ENCODE data around the gene SUPT20HL2. TPM values are rescaled to one million over a fixed set of nuclear protein-coding genes. Genes with fewer than 3 reads are reported as not detected.

The SUPT20HL2 gene
- total and polyA plus RNA-seq, 8 donors, result not detected

GRCh38 chrX:24355095-24355494, 41.2 kb upstream of the SUPT20HL2 start:
- intact Hi-C loops (cut with DNase I; ENCODE audit: low total_unique reads), result no loop called here
- Histone ChIP-seq H3K4me3 (no peak overlapping the region), H3K36me3 (no peaks in the 10 kb centered on the region), H3K27me3 (no peaks in the 10 kb centered on the region), H3K4me1 (no peaks in the 10 kb centered on the region), H3K27ac (no peak overlapping the region), H3K9me3 (peaks cover 0 to 10% (median 0%) of the 10 kb centered on the region in 4 donors)
- TF ChIP-seq EP300 (IDR thresholded peaks at IDR 0.05) (no peak), POLR2A (IDR thresholded peaks at IDR 0.05) (no peak), POLR2AphosphoS5 (IDR thresholded peaks at IDR 0.05) (no peak), CTCF (IDR thresholded peaks at IDR 0.05) (no peak)
- WGBS, 5 donors, result 84 to 93% (median 91%) methylated on average over 8 of the region's 8 CpGs
- DNase-seq, result no peak

- no peaks in the 10 kb centered on the region for H3K4me1 ChIP-seq
- no peak for DNase-seq
- 86 to 99% (median 93%) methylated on average over 1 to 4 of the region's 4 CpGs for WGBS, 5 donors
These were observed 36.3 kb upstream of the SUPT20HL2 start for GRCh38 chrX:24350217-24350616.

GRCh38 chrX:24347881-24348280, 34.0 kb upstream of the SUPT20HL2 start:
- Histone ChIP-seq H3K27me3 (no peaks in the 10 kb centered on the region), H3K4me1 (no peaks in the 10 kb centered on the region), H3K36me3 (no peaks in the 10 kb centered on the region), H3K27ac (no peak overlapping the region), H3K4me3 (no peak overlapping the region), H3K9me3 (no peaks in the 10 kb centered on the region)
- TF ChIP-seq POLR2A (IDR thresholded peaks at IDR 0.05) (no peak), POLR2AphosphoS5 (IDR thresholded peaks at IDR 0.05) (no peak), EP300 (IDR thresholded peaks at IDR 0.05) (no peak)
- intact Hi-C loops (cut with DNase I; ENCODE audit: low total_unique reads), result no loop called here
- DNase-seq, result peak in 1 of 2 donors; percentile 7
- 15 to 33% (median 19%) methylated on average over 1 of the region's 1 CpG for WGBS, 5 donors

More at GRCh38 chrX:24350217-24350616, 36.3 kb upstream of the SUPT20HL2 start:
- H3K4me3 ChIP-seq, result no peak overlapping the region
- H3K9me3 ChIP-seq, result no peaks in the 10 kb centered on the region
- no peaks in the 10 kb centered on the region for H3K27me3 ChIP-seq
- H3K36me3 ChIP-seq, result no peaks in the 10 kb centered on the region
- TF ChIP-seq EP300 (IDR thresholded peaks at IDR 0.05) (no peak), CTCF (IDR thresholded peaks at IDR 0.05) (no peak), POLR2AphosphoS5 (IDR thresholded peaks at IDR 0.05) (no peak), POLR2A (IDR thresholded peaks at IDR 0.05) (no peak)
- intact Hi-C loops (cut with DNase I; ENCODE audit: low total_unique reads), result no loop called here
- no peak overlapping the region for H3K27ac ChIP-seq

- H3K4me3 ChIP-seq, result no peak overlapping the region
- 79 to 84% (median 83%) methylated on average over 8 to 9 of the region's 9 CpGs for WGBS, 5 donors
- no peak for TF ChIP-seq POLR2A (IDR thresholded peaks at IDR 0.05)
- no peak for TF ChIP-seq EP300 (IDR thresholded peaks at IDR 0.05)
- no peak for TF ChIP-seq POLR2AphosphoS5 (IDR thresholded peaks at IDR 0.05)
- no peak for TF ChIP-seq CTCF (IDR thresholded peaks at IDR 0.05)
- no peak overlapping the region for H3K27ac ChIP-seq
- peaks cover 0 to 3% (median 0%) of the 10 kb centered on the region in 3 donors for H3K27me3 ChIP-seq
- no peak for DNase-seq
- no peaks in the 10 kb centered on the region for H3K9me3 ChIP-seq
- no peaks in the 10 kb centered on the region for H3K4me1 ChIP-seq
- no peaks in the 10 kb centered on the region for H3K36me3 ChIP-seq
- intact Hi-C loops (cut with DNase I; ENCODE audit: low total_unique reads), result no loop called here
These were observed 29.9 kb upstream of the SUPT20HL2 start for GRCh38 chrX:24343719-24344118.

GRCh38 chrX:24341795-24342194, 27.9 kb upstream of the SUPT20HL2 start:
- DNase-seq, result no peak
- TF ChIP-seq POLR2A (IDR thresholded peaks at IDR 0.05) (no peak), CTCF (IDR thresholded peaks at IDR 0.05) (no peak), EP300 (IDR thresholded peaks at IDR 0.05) (no peak), POLR2AphosphoS5 (IDR thresholded peaks at IDR 0.05) (no peak)
- H3K36me3 ChIP-seq, result no peaks in the 10 kb centered on the region
- 42 to 74% (median 63%) methylated on average over 1 of the region's 1 CpG for WGBS, 5 donors
- intact Hi-C loops (cut with DNase I; ENCODE audit: low total_unique reads), result no loop called here
- no peaks in the 10 kb centered on the region for H3K9me3 ChIP-seq
- H3K4me1 ChIP-seq, result no peaks in the 10 kb centered on the region
- peaks cover 0 to 3% (median 0%) of the 10 kb centered on the region in 3 donors for H3K27me3 ChIP-seq
- no peak overlapping the region for H3K27ac ChIP-seq
- no peak overlapping the region for H3K4me3 ChIP-seq

All from stomach (tissue), 9 donors.